ENCODE data around the gene FOXK1.

FOXK1 gene

GRCh38 chr7:4655311-4655710, 26.8 kb upstream of the FOXK1 start:
- Histone ChIP-seq H3K4me1 (ENCODE audit: low read depth, poor library complexity, severe bottlenecking) (no peaks in the 10 kb centered on the region), H3K9ac (no peak overlapping the region), H2AFZ (ENCODE audit: low read depth) (no peak overlapping the region), H3K27ac (no peak overlapping the region), H3K4me2 (no peak overlapping the region), H3K36me3 (ENCODE audit: insufficient read depth) (no peaks in the 10 kb centered on the region), H3K27me3 (ENCODE audit: insufficient read depth, low read depth) (no peaks in the 10 kb centered on the region), H3K79me2 (ENCODE audit: insufficient read depth, low read depth) (no peaks in the 10 kb centered on the region), H3K4me3 (IDR thresholded peaks at IDR 0.05; ENCODE audit: insufficient read depth, low read depth, low read length) (no peak overlapping the region), H4K20me1 (ENCODE audit: insufficient read depth) (no peaks in the 10 kb centered on the region)
- TF ChIP-seq CTCF (conservative IDR thresholded peaks at IDR 0.05; ENCODE audit: low read depth, low read length): no peak

GRCh38 chr7:4655896-4656295, 26.2 kb upstream of the FOXK1 start:
- Histone ChIP-seq H3K9ac (no peak overlapping the region), H3K4me2 (no peak overlapping the region), H3K27ac (no peak overlapping the region), H3K36me3 (ENCODE audit: insufficient read depth) (no peaks in the 10 kb centered on the region), H3K27me3 (ENCODE audit: insufficient read depth, low read depth) (no peaks in the 10 kb centered on the region), H3K4me1 (ENCODE audit: low read depth, poor library complexity, severe bottlenecking) (no peaks in the 10 kb centered on the region), H3K4me3 (IDR thresholded peaks at IDR 0.05; ENCODE audit: insufficient read depth, low read depth, low read length) (no peak overlapping the region), H2AFZ (ENCODE audit: low read depth) (no peak overlapping the region), H3K79me2 (ENCODE audit: insufficient read depth, low read depth) (no peaks in the 10 kb centered on the region), H4K20me1 (ENCODE audit: insufficient read depth) (no peaks in the 10 kb centered on the region)
- TF ChIP-seq CTCF (conservative IDR thresholded peaks at IDR 0.05; ENCODE audit: low read depth, low read length): no peak

- Histone ChIP-seq H4K20me1 (ENCODE audit: insufficient read depth) (no peaks in the 10 kb centered on the region), H3K4me2 (no peak overlapping the region), H3K79me2 (ENCODE audit: insufficient read depth, low read depth) (no peaks in the 10 kb centered on the region), H2AFZ (ENCODE audit: low read depth) (no peak overlapping the region), H3K9ac (no peak overlapping the region), H3K27me3 (ENCODE audit: insufficient read depth, low read depth) (no peaks in the 10 kb centered on the region), H3K4me3 (IDR thresholded peaks at IDR 0.05; ENCODE audit: insufficient read depth, low read depth, low read length) (no peak overlapping the region), H3K27ac (no peak overlapping the region), H3K4me1 (ENCODE audit: low read depth, poor library complexity, severe bottlenecking) (no peaks in the 10 kb centered on the region), H3K36me3 (ENCODE audit: insufficient read depth) (no peaks in the 10 kb centered on the region)
- TF ChIP-seq CTCF (conservative IDR thresholded peaks at IDR 0.05; ENCODE audit: low read depth, low read length): no peak
Measured at GRCh38 chr7:4657640-4658417, 24.3 kb upstream of the FOXK1 start.

- H3K36me3 ChIP-seq (ENCODE audit: insufficient read depth): no peaks in the 10 kb centered on the region
- H3K4me1 ChIP-seq (ENCODE audit: low read depth, poor library complexity, severe bottlenecking): no peaks in the 10 kb centered on the region
- no peaks in the 10 kb centered on the region for H3K79me2 ChIP-seq (ENCODE audit: insufficient read depth, low read depth)
- H2AFZ ChIP-seq (ENCODE audit: low read depth): peak overlapping the region; percentile 38; the same call in 1 of the 2 replicates
- no peak overlapping the region for H3K27ac ChIP-seq
- H3K4me2 ChIP-seq: no peak overlapping the region; the same call in 1 of the 2 replicates
- no peaks in the 10 kb centered on the region for H3K27me3 ChIP-seq (ENCODE audit: insufficient read depth, low read depth)
- no peaks in the 10 kb centered on the region for H4K20me1 ChIP-seq (ENCODE audit: insufficient read depth)
- TF ChIP-seq CTCF (conservative IDR thresholded peaks at IDR 0.05; ENCODE audit: low read depth, low read length): peak; percentile 54
- H3K4me3 ChIP-seq (IDR thresholded peaks at IDR 0.05; ENCODE audit: insufficient read depth, low read depth, low read length): no peak overlapping the region
- no peak overlapping the region for H3K9ac ChIP-seq
Measured at GRCh38 chr7:4659551-4660286, 22.4 kb upstream of the FOXK1 start.
